Gastrocnemius medialis (tissue), 4 donors: ENCODE measurements around the gene FAN1. TPM values are rescaled to one million over a fixed set of nuclear protein-coding genes. Genes with fewer than 3 reads are reported as not detected.

Experiments
- ATAC-seq, 2 donors: fragments of 150-250 bp; one replicate each; pipeline ENCODE4 v1.9.1; 2016
- DNase-seq, 2 donors: peaks; one replicate each; pipeline ENCODE4 v3.0.0-alpha.2; 2019
- H3K27ac ChIP-seq, 4 donors: fragments of 200-600 bp; sonication (generic); 1 replicate in 1 of 4; 2 replicates in 3 of 4; pipeline ENCODE4 v1.5.1; 2016 to 2018; ENCODE audit warnings: mild to moderate bottlenecking in 2 of 4, moderate library complexity in 1 of 4
- H3K27me3 ChIP-seq, 3 donors: fragments of 200-600 bp; sonication (generic) in 2 of 3; 1 replicate in 1 of 3; 2 replicates in 2 of 3; pipeline versions ENCODE4 v1.5.1 to v1.6.0; 2016 to 2019; ENCODE audit warnings: mild to moderate bottlenecking in 1 of 3, moderate library complexity in 1 of 3
- H3K36me3 ChIP-seq, 2 donors: fragments of 200-600 bp; sonication (generic) in 1 of 2; one replicate each; pipeline ENCODE4 v1.5.1; 2017 to 2018
- H3K4me1 ChIP-seq, 2 donors: fragments of 200-600 bp; sonication (generic) in 1 of 2; one replicate each; pipeline ENCODE4 v1.5.1; 2016 to 2017; ENCODE audit warnings: mild to moderate bottlenecking in 2 of 2
- H3K4me3 ChIP-seq, 4 donors: fragments of 200-600 bp; sonication (generic) in 3 of 4; 1 replicate in 1 of 4; 2 replicates in 3 of 4; pipeline ENCODE4 v1.5.1; 2016 to 2019; ENCODE audit warnings: mild to moderate bottlenecking in 2 of 4
- H3K9me3 ChIP-seq, 3 donors: fragments of 200-600 bp; sonication (generic) in 2 of 3; 1 replicate in 1 of 3; 2 replicates in 2 of 3; pipeline ENCODE4 v1.5.1; 2016 to 2019
- POLR2A ChIP-seq, 2 donors: fragments of 450-650 bp; IDR thresholded peaks; one replicate each; pipeline ENCODE4 v1.6.1; 2017; ENCODE audit warnings: antibody characterized with exemption in 2 of 2, mild to moderate bottlenecking in 2 of 2, moderate library complexity in 2 of 2
- in situ Hi-C, 4 donors: fragments of 200-750 bp; cut with MboI; loops; one replicate each; pipeline versions ENCODE4 v1.15.0 to v1.8.0; 2017; ENCODE audit warnings: low sequenced_read_pairs in 4 of 4
- intact Hi-C: fragments of 100-400 bp; cut with DNase I; formaldehyde crosslinking; loops from one replicate; pipeline ENCODE4 v1.15.1; 2023; ENCODE audit warnings: low total_unique reads
- total RNA-seq, 4 donors: library from RNA; depleted of rRNA; stranded (reverse); fragments of >200 nt; gene quantifications; one replicate each; pipeline versions ENCODE4 v1.1.0 to v1.2.3, GENCODE V29; 2016
- TF ChIP-seq, protein P1 (sequence below), 5 experiments: fragments of 450-650 bp in 3 of 5; fragments of 200-600 bp in 2 of 5; sonication (generic) in 2 of 5; IDR thresholded peaks in 4 of 5; conservative IDR thresholded peaks in 1 of 5; 1 replicate in 4 of 5; 2 replicates in 1 of 5; pipeline ENCODE4 v1.5.1; 2016 to 2019; ENCODE audit warnings: antibody characterized with exemption in 5 of 5, mild to moderate bottlenecking in 3 of 5, moderate library complexity in 3 of 5

Gene FAN1
- total RNA-seq, 4 donors from 2014 or later, result 20.0 to 27.5 (median 25.3) TPM

DNA sequence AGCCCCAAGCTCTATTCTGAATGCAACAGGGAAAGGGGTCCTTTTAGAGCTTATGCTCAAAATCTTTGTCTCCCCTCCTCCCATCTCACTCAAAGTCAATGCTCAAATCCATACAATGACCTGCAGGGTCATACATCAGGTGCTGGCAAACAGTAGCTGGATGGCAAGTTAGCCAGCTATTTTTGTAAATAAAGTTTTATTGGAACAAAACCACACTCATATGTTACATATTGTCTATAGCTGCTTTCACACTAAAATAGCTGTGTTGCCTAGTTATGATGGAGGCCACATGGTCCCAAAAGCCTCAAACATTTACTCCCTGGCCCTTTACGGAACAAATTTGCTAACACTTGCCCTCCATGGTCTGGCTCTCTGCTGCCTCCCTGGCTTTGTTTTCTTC, 1.8 kb upstream of the FAN1 start:
- no peak for ATAC-seq
- no peak for DNase-seq
- no peak overlapping the region for H3K27ac ChIP-seq
- H3K4me3 ChIP-seq, result no peak overlapping the region
- intact Hi-C loops (loop anchor here (5.0 to 10.0 kb wide), 3 partner anchors 225 to 973 kb away; partner anchors contain the start of gene OTUD7A), in situ Hi-C loops (loop anchor here in 2 of 4 donors (10.0 kb wide), 2 partner anchors 73 to 83 kb away; no protein-coding TSS in a partner anchor)
- TF ChIP-seq, protein P1, sequence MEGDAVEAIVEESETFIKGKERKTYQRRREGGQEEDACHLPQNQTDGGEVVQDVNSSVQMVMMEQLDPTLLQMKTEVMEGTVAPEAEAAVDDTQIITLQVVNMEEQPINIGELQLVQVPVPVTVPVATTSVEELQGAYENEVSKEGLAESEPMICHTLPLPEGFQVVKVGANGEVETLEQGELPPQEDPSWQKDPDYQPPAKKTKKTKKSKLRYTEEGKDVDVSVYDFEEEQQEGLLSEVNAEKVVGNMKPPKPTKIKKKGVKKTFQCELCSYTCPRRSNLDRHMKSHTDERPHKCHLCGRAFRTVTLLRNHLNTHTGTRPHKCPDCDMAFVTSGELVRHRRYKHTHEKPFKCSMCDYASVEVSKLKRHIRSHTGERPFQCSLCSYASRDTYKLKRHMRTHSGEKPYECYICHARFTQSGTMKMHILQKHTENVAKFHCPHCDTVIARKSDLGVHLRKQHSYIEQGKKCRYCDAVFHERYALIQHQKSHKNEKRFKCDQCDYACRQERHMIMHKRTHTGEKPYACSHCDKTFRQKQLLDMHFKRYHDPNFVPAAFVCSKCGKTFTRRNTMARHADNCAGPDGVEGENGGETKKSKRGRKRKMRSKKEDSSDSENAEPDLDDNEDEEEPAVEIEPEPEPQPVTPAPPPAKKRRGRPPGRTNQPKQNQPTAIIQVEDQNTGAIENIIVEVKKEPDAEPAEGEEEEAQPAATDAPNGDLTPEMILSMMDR (IDR thresholded peaks at IDR 0.05 in 4 of 5, conservative IDR thresholded peaks at IDR 0.05 in 1 of 5), result no peak
- TF ChIP-seq POLR2A (IDR thresholded peaks at IDR 0.05), result no peak
- H3K36me3 ChIP-seq, result no peaks in the 10 kb centered on the region
- no peaks in the 10 kb centered on the region for H3K27me3 ChIP-seq
- H3K9me3 ChIP-seq, result no peaks in the 10 kb centered on the region
- H3K4me1 ChIP-seq, result peaks cover 26 to 28% of the 10 kb centered on the region in 2 donors

DNA sequence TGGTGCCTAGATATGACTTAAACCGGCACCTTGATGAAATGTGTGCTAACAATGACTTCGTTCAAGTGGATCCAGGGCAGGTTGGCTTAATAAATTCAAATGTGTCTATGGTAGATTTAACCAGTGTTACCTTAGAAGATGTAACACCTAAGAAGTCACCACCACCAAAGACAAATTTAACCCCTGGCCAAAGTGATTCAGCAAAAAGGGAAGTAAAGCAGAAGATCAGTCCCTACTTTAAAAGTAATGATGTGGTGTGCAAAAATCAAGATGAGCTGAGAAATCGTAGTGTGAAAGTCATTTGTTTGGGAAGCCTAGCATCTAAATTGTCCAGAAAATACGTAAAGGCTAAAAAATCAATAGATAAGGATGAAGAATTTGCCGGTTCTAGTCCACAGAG, 1.1 kb downstream of the FAN1 start:
- Histone ChIP-seq H3K27me3 (no peaks in the 10 kb centered on the region), H3K27ac (peak overlapping the region; percentile 79 to 91 (median 87)), H3K4me1 (peaks cover 26 to 31% of the 10 kb centered on the region in 2 donors), H3K4me3 (peak overlapping the region in 3 of 4 donors; percentile 63 to 87 (median 83)), H3K36me3 (peaks cover 0 to 9% of the 10 kb centered on the region in 2 donors), H3K9me3 (no peaks in the 10 kb centered on the region)
- DNase-seq (no peak), ATAC-seq (no peak)
- no peak for TF ChIP-seq POLR2A (IDR thresholded peaks at IDR 0.05)
- TF ChIP-seq, protein P1 (IDR thresholded peaks at IDR 0.05 in 4 of 5, conservative IDR thresholded peaks at IDR 0.05 in 1 of 5), result no peak
- in situ Hi-C loops (loop anchor here in 2 of 4 donors (10.0 kb wide), 2 partner anchors 70 to 80 kb away; no protein-coding TSS in a partner anchor), intact Hi-C loops (loop anchor here (2.0 to 10.0 kb wide), 4 partner anchors 86 to 970 kb away; partner anchors contain the start of genes MTMR10 and OTUD7A)

DNA sequence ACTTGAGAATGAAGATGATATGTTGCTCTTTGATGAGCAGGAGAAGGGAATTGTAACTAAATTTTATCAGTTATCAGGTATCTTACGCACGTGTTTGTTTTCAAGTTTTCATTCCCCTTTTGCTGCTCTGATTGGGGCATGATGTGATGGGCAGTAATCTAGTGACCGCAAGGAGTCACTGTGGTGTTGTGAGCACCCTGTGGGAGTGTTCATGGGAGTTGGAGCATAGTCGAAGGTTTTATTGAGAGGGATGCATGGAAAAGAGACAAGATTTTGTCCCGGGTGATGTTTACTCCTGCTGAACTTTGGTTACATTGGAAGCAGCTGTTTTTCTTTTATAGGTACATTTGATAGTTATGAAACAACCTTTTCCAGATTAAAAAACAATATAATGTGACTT, 2.1 kb downstream of the FAN1 start:
- in situ Hi-C loops, result loop anchor here in 2 of 4 donors (10.0 kb wide), 2 partner anchors 69 to 79 kb away; no protein-coding TSS in a partner anchor
- intact Hi-C loops, result loop anchor here (2.0 to 10.0 kb wide), 3 partner anchors 85 to 969 kb away; partner anchors contain the start of genes MTMR10 and OTUD7A
- ATAC-seq, result no peak
- H3K4me1 ChIP-seq, result peaks cover 26 to 31% of the 10 kb centered on the region in 2 donors
- no peaks in the 10 kb centered on the region for H3K27me3 ChIP-seq
- TF ChIP-seq, protein P1 (IDR thresholded peaks at IDR 0.05 in 4 of 5, conservative IDR thresholded peaks at IDR 0.05 in 1 of 5), result no peak
- no peak for TF ChIP-seq POLR2A (IDR thresholded peaks at IDR 0.05)
- H3K9me3 ChIP-seq, result no peaks in the 10 kb centered on the region
- peaks cover 0 to 17% of the 10 kb centered on the region in 2 donors for H3K36me3 ChIP-seq
- DNase-seq, result no peak
- peak overlapping the region in 1 of 4 donors; percentile 32 for H3K27ac ChIP-seq
- H3K4me3 ChIP-seq, result no peak overlapping the region

DNA sequence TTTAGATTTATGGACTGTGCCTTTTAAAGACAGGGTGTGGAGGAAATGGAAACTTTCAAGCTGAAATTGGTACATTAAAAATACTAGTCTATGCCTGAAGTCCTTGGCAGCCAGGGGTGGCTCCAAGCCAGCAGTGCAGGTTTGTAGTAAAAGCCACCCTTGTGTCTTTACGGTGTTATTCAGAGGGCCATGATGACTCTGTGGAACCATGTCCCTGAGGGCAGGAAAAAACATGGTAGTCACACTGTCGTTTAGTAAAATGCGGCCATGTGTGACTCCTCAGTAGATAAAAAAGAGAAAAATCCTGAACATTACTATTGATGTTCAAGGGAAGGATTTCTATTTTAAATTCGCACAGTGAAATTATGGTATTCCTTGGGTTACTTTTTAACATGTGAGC, 2.7 kb downstream of the FAN1 start:
- in situ Hi-C loops, result loop anchor here in 2 of 4 donors (10.0 kb wide), 2 partner anchors 68 to 78 kb away; no protein-coding TSS in a partner anchor

More for the DNA sequence above, 2.7 kb downstream of the FAN1 start:
- TF ChIP-seq, protein P1 (IDR thresholded peaks at IDR 0.05 in 4 of 5, conservative IDR thresholded peaks at IDR 0.05 in 1 of 5), result no peak
- no peak for TF ChIP-seq POLR2A (IDR thresholded peaks at IDR 0.05)
- no peak for DNase-seq
- Histone ChIP-seq H3K9me3 (no peaks in the 10 kb centered on the region), H3K27ac (peak overlapping the region in 3 of 4 donors; percentile 11 to 32 (median 22)), H3K27me3 (no peaks in the 10 kb centered on the region), H3K4me3 (no peak overlapping the region), H3K4me1 (peaks cover 26 to 31% of the 10 kb centered on the region in 2 donors), H3K36me3 (peaks cover 0 to 22% of the 10 kb centered on the region in 2 donors)
- intact Hi-C loops, result loop anchor here (10.0 kb wide), 2 partner anchors 308 to 968 kb away; partner anchors contain the start of gene OTUD7A
- ATAC-seq, result no peak
